Measurements from ENCODE around the gene STH.

The STH gene

GRCh38 chr17:45981306-45981705 is 17.7 kb upstream of the STH start (continued):
- TF ChIP-seq, protein P1, sequence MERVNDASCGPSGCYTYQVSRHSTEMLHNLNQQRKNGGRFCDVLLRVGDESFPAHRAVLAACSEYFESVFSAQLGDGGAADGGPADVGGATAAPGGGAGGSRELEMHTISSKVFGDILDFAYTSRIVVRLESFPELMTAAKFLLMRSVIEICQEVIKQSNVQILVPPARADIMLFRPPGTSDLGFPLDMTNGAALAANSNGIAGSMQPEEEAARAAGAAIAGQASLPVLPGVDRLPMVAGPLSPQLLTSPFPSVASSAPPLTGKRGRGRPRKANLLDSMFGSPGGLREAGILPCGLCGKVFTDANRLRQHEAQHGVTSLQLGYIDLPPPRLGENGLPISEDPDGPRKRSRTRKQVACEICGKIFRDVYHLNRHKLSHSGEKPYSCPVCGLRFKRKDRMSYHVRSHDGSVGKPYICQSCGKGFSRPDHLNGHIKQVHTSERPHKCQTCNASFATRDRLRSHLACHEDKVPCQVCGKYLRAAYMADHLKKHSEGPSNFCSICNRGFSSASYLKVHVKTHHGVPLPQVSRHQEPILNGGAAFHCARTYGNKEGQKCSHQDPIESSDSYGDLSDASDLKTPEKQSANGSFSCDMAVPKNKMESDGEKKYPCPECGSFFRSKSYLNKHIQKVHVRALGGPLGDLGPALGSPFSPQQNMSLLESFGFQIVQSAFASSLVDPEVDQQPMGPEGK (CRISPR knock-in tag; IDR thresholded peaks at IDR 0.05; ENCODE audit: borderline replicate concordance) = no peak

DNA sequence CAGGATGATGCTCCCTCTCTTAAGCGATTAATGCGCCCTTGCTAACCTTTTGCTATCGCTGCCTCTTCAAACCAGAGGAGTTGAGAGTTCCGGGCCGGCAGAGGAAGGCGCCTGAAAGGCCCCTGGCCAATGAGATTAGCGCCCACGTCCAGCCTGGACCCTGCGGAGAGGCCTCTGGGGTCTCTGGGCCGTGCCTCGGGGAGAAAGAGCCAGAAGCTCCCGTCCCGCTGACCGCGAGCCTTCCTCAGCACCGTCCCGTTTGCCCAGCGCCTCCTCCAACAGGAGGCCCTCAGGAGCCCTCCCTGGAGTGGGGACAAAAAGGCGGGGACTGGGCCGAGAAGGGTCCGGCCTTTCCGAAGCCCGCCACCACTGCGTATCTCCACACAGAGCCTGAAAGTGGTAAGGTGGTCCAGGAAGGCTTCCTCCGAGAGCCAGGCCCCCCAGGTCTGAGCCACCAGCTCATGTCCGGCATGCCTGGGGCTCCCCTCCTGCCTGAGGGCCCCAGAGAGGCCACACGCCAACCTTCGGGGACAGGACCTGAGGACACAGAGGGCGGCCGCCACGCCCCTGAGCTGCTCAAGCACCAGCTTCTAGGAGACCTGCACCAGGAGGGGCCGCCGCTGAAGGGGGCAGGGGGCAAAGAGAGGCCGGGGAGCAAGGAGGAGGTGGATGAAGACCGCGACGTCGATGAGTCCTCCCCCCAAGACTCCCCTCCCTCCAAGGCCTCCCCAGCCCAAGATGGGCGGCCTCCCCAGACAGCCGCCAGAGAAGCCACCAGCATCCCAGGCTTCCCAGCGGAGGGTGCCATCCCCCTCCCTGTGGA is 16.0 kb upstream of the STH start:
- TF ChIP-seq ZNF70 (CRISPR knock-in tag; IDR thresholded peaks at IDR 0.05) (no peak), ESRRG (CRISPR knock-in tag; IDR thresholded peaks at IDR 0.05) (no peak), ZC3H10 (CRISPR knock-in tag; IDR thresholded peaks at IDR 0.05) (no peak), ARNTL (CRISPR knock-in tag; IDR thresholded peaks at IDR 0.05; ENCODE audit: borderline replicate concordance, low read depth) (no peak), OSR1 (CRISPR knock-in tag; IDR thresholded peaks at IDR 0.05) (no peak), POU6F1 (CRISPR knock-in tag; IDR thresholded peaks at IDR 0.05; ENCODE audit: borderline replicate concordance, low read depth) (no peak), GLIS3 (CRISPR knock-in tag; IDR thresholded peaks at IDR 0.05) (no peak), BACH2 (CRISPR knock-in tag; IDR thresholded peaks at IDR 0.05; ENCODE audit: borderline replicate concordance) (no peak), CSDC2 (CRISPR knock-in tag; IDR thresholded peaks at IDR 0.05) (no peak), ZNF565 (CRISPR knock-in tag; conservative IDR thresholded peaks at IDR 0.05; ENCODE audit: low read depth) (no peak), TSHZ2 (CRISPR knock-in tag; IDR thresholded peaks at IDR 0.05) (no peak), TCF4 (CRISPR knock-in tag; IDR thresholded peaks at IDR 0.05; ENCODE audit: borderline replicate concordance) (no peak)
- TF ChIP-seq, protein P2, sequence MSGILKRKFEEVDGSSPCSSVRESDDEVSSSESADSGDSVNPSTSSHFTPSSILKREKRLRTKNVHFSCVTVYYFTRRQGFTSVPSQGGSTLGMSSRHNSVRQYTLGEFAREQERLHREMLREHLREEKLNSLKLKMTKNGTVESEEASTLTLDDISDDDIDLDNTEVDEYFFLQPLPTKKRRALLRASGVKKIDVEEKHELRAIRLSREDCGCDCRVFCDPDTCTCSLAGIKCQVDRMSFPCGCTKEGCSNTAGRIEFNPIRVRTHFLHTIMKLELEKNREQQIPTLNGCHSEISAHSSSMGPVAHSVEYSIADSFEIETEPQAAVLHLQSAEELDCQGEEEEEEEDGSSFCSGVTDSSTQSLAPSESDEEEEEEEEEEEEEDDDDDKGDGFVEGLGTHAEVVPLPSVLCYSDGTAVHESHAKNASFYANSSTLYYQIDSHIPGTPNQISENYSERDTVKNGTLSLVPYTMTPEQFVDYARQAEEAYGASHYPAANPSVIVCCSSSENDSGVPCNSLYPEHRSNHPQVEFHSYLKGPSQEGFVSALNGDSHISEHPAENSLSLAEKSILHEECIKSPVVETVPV (CRISPR knock-in tag; IDR thresholded peaks at IDR 0.05) = no peak
- no peak for ATAC-seq

GRCh38 chr17:45983614-45984310 is 15.3 kb upstream of the STH start:
- ATAC-seq = no peak
- TF ChIP-seq RARB (CRISPR knock-in tag; IDR thresholded peaks at IDR 0.05) (no peak), ZNF565 (CRISPR knock-in tag; conservative IDR thresholded peaks at IDR 0.05; ENCODE audit: low read depth) (no peak), ESRRG (CRISPR knock-in tag; IDR thresholded peaks at IDR 0.05) (no peak), CREB5 (CRISPR knock-in tag; IDR thresholded peaks at IDR 0.05; ENCODE audit: low read depth) (no peak), BACH2 (CRISPR knock-in tag; IDR thresholded peaks at IDR 0.05; ENCODE audit: borderline replicate concordance) (no peak), OSR1 (CRISPR knock-in tag; IDR thresholded peaks at IDR 0.05) (no peak), ZFP30 (CRISPR knock-in tag; IDR thresholded peaks at IDR 0.05) (no peak), ZC3H10 (CRISPR knock-in tag; IDR thresholded peaks at IDR 0.05) (no peak), SNAI2 (CRISPR knock-in tag; IDR thresholded peaks at IDR 0.05) (no peak), ZFP3 (CRISPR knock-in tag; IDR thresholded peaks at IDR 0.05) (no peak), PPARA (CRISPR knock-in tag; IDR thresholded peaks at IDR 0.05; ENCODE audit: borderline replicate concordance) (no peak), TSHZ2 (CRISPR knock-in tag; IDR thresholded peaks at IDR 0.05) (no peak), ZNF8 (CRISPR knock-in tag; IDR thresholded peaks at IDR 0.05) (no peak), ARNTL (CRISPR knock-in tag; IDR thresholded peaks at IDR 0.05; ENCODE audit: borderline replicate concordance, low read depth) (no peak), TCF4 (CRISPR knock-in tag; IDR thresholded peaks at IDR 0.05; ENCODE audit: borderline replicate concordance) (no peak), ISL1 (CRISPR knock-in tag; IDR thresholded peaks at IDR 0.05) (no peak), ZNF70 (CRISPR knock-in tag; IDR thresholded peaks at IDR 0.05) (no peak)
- TF ChIP-seq, protein P2 (CRISPR knock-in tag; IDR thresholded peaks at IDR 0.05) = no peak
